Dedifferentiated amniotic fluid mesenchymal stem cell (primary cell): ENCODE measurements around the gene GNPTG.

Experiments
- DNase-seq: peaks from one replicate; pipeline ENCODE4 v3.0.0-alpha.2; 2016; ENCODE audit errors: extremely low spot score

GNPTG gene

GRCh38 chr16:1333854-1334700 is 17.7 kb upstream of the GNPTG start:
- DNase-seq, result no peak

DNA sequence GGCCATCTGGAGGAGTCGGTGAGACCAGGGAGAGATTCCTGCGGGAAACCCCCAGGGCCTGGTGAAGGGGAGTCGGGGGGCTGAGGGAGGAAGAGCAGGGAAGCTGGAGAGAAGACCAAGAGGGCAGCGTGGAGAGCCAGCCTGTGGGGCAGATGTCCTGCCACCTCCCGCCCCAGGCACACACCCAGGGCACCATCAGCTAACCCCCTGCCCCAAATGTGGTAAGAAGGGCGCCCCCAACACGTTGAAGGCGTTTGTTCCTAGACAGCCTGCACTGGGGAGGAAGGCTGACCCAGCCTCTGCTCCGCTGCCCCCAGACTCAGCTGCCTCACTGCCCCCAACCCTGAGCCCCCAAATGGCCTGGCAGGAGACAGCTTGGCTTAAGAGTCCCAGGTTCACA is 17.0 kb upstream of the GNPTG start:
- DNase-seq, result no peak

- DNase-seq, result no peak
These were observed 16.3 kb upstream of the GNPTG start for GRCh38 chr16:1335211-1335971.

GRCh38 chr16:1335996-1336395 is 15.7 kb upstream of the GNPTG start:
- no peak for DNase-seq

- no peak for DNase-seq
These were observed 15.1 kb upstream of the GNPTG start for GRCh38 chr16:1336619-1337018.

GRCh38 chr16:1337486-1337885 is 14.2 kb upstream of the GNPTG start:
- no peak for DNase-seq

- no peak for DNase-seq
These were observed 13.5 kb upstream of the GNPTG start for GRCh38 chr16:1338119-1338730.

DNA sequence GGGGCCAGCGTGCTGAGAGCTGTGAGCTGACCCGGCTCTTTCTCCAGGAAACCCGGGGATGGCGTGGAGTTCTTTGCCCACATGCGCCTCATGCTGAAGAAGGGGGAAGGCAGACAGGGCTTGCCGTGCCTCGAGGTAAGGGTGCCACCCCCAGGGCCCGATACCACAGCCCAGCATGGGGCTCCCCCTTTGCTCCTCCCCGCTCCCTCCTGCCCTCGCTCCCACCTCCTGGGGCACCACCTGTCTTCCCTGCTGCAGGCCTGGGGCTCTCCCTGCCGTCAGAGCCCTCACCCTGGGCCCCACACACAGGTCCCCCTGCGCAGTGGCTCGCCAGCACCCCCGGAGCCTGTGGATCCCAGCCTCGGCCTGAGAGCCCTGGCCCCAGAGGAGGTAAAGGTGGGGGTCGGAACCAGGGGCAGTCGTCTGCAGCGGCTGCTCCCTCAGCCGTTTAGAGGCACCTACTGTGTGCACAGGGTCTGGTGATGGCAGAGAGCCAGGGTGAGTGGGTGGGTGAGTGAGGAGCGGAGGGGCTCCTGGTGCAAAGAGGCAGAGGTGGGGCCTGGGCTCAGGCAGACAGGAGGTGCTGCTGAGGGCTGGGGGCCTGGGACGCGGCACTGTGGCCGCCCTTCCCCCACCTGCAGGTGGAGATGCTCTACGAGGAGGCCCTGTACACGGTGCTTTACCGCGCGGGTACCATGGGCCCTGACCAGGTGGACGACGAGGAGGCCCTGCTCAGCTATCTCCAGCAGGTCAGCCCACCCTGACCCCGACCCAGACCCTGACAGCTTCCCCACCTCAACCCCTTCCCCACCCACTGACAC is 12.7 kb upstream of the GNPTG start:
- DNase-seq, result no peak

DNA sequence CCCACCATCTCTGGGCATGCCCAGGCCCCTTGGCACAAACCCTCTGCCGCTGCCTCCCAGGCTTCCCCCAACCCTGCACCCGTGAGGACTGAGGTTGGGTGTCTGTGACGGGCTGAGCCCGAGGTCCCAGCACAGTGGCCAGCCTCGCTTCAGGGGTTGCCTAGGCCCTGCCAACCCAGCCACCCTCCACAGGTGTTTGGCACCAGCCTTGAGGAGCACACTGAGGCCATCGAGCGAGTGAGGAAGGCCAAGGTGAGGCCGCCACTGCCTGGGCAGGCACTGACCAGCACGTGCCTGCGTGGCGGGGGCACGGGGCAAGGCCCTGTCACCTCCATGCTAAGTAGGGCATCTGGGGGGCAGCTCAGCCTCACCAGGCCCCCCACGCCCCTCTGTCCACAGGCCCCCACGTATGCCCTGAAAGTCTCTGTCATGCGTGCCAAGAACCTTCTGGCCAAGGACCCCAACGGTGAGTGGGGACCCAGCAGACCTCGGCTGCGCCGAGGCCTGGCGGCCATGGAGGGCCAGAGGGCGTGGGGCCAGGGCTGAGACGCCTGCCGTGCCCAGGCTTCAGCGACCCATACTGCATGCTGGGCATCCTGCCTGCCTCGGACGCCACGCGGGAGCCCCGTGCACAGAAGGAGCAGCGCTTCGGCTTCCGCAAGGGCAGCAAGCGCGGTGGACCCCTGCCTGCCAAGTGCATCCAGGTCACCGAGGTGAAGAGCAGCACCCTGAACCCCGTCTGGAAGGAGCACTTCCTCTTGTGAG is 10.8 kb upstream of the GNPTG start:
- DNase-seq, result no peak

GRCh38 chr16:1341495-1342420 is 10.0 kb upstream of the GNPTG start:
- no peak for DNase-seq

- DNase-seq, result no peak
These were observed 9.0 kb upstream of the GNPTG start for GRCh38 chr16:1342526-1343427.

DNA sequence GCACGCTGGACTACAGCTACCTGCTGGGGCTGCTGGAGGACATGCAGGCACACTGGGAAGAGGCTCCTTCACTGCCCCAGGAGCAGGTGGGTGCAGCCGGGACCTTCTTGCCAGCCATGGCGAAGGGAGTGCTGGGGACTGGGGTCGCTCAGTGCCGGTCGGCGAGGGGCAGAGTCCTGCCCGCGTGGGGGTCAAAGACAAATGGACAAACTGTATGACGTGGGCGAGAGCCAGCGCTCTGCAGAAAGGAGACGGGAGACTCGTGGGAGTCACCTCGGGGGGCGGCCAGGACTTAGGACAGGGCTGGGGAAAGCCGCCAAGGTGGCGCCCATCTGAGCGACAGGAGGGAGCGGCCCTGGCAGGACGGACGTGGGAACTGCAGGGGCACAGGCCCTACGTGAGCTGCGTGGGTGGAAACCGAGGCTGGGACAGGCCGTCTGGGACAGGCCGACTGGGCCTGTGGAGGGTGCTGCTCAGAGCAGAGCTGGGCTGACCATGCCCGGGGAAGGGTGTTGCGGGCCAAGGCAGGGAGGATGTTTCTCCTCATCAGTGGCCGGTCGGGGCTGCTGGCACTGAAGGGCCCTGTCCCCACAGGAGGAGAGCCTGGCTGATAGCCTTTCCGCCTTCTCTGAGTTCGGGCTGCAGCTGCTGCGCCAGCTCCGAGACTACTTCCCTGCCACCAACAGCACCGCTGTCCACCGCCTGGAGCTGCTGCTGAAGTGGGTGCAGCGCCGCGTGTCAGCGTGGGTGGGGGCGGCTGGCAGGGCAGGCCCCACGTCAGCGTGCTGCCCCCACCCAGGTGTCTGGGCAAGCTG is 8.1 kb upstream of the GNPTG start:
- no peak for DNase-seq

GRCh38 chr16:1344499-1344898 is 7.2 kb upstream of the GNPTG start:
- no peak for DNase-seq

DNA sequence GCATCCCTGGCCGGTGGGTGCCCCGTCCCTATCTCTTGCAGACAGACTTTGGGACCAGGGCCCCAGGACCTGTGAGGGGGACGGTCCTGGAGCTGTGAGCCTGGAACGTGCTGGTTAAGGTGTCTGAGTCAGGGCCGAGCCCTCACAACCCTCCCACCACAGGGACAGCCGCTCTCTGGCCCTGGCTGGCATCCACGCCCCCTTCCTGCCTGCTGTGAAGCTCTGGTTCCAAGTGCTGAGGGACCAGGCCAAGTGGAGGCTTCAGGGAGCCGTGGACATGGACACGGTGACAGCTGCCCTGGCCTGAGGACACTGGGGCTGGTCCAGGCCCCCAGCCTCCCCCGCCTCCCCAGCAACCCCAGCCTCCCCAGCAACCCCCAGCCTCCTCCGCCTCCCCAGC is 6.6 kb upstream of the GNPTG start:
- DNase-seq, result no peak

DNA sequence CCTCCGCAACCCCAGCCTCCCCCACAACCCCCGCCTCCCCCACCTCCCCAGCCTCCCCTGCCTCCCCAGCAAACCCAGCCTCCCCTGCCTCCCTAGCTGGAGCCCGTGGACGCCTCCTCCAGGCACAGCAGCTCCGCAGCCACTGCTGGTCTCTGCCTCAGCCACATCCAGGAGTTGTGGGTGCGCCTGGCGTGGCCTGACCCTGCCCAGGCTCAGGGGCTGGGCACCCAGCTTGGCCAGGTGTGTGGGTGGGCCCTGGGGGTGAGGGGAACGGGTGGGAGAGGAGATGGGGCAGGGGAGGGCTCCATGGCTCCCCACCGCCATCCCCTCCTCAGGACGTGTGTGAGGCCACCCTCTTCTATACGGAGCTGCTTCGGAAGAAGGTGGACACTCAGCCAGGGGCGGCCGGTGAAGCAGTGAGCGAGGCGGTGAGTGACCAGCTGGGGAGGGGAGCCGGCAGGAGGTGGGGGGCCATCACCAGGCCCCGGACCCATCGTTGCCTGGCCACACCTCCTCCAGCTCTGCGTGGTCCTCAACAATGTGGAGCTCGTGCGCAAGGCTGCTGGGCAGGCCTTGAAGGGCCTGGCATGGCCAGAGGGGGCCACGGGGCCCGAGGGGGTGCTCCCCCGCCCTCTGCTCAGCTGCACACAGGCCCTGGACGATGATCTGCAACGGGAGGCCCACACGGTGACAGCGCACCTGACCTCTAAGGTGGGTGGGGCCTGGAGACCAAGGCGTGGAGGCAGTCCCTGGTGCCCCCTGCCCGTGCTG is 5.9 kb upstream of the GNPTG start:
- no peak for DNase-seq

- no peak for DNase-seq
These were observed 5.1 kb upstream of the GNPTG start for GRCh38 chr16:1346422-1347285.
